ENCODE results near the gene GRIP2. TPM values are rescaled to one million over a fixed set of nuclear protein-coding genes. Genes with fewer than 3 reads are reported as not detected.

GRIP2 gene
- total and polyA plus RNA-seq, 2 of the 4 experiments (the other 2 are of a cell fraction): 0.05 TPM; not detected in 1

- no peak overlapping the region for H3K23ac ChIP-seq (ENCODE audit: low read depth, low read length)
- no peak overlapping the region for H4K5ac ChIP-seq (ENCODE audit: low read depth, low read length)
- no peak overlapping the region for H2BK15ac ChIP-seq (ENCODE audit: low read depth, low read length)
- no peak overlapping the region for H3K4me2 ChIP-seq (ENCODE audit: low read depth, low read length)
- H4K8ac ChIP-seq (ENCODE audit: low read depth in 2 of 2, low read length in 2 of 2): no peak overlapping the region
- ATAC-seq (ENCODE audit: low read depth): no peak
- no peaks in the 10 kb centered on the region for H3K79me1 ChIP-seq (ENCODE audit: low read depth in 1 of 2, low read length in 2 of 2)
- H3K9me3 ChIP-seq (ENCODE audit: control insufficient read depth, insufficient read depth, low read length): no peaks in the 10 kb centered on the region
- no peak overlapping the region for H3K14ac ChIP-seq (replicated peaks; ENCODE audit: low read depth, low read length)
- H2AK5ac ChIP-seq (ENCODE audit: low read depth, low read length): no peak overlapping the region
- H2AFZ ChIP-seq (replicated peaks; ENCODE audit: low read length, poor library complexity): no peak overlapping the region
- H3K27ac ChIP-seq (ENCODE audit: insufficient read depth, low read length): no peak overlapping the region
- H2BK120ac ChIP-seq (ENCODE audit: low read depth, low read length): no peak overlapping the region
- H3K9me1 ChIP-seq (ENCODE audit: insufficient read depth, low read length): peaks cover 7% of the 10 kb centered on the region
- 100% methylated on average over 2 of the region's 7 CpGs; no CpG with 5 or more reads in 1 of the 2 experiments for WGBS, 2 experiments (ENCODE audit: extremely low coverage in 2 of 2, insufficient read length in 1 of 2)
- H3K9ac ChIP-seq (ENCODE audit: low read depth, low read length): no peak overlapping the region
- no peak overlapping the region for H3K18ac ChIP-seq (ENCODE audit: low read depth, low read length)
- H3K4me1 ChIP-seq (ENCODE audit: control insufficient read depth, insufficient read depth, low read length): peaks cover 4% of the 10 kb centered on the region; the same call in 1 of the 2 replicates
- no peak overlapping the region for H4K91ac ChIP-seq (ENCODE audit: insufficient read depth, low read depth, low read length)
- in situ Hi-C loops (cut with MboI; ENCODE audit: low sequenced_read_pairs) (no loop called here), dilution Hi-C loops (cut with HindIII; ENCODE audit: low sequenced_read_pairs, unreplicated experiment) (no loop called here), intact Hi-C loops (cut with micrococcal nuclease) (no loop called here)
- H2AK9ac ChIP-seq (replicated peaks; ENCODE audit: low read depth, low read length, poor library complexity): no peak overlapping the region
- H2BK20ac ChIP-seq (ENCODE audit: low read depth, low read length): no peak overlapping the region
- H3K36me3 ChIP-seq (ENCODE audit: control insufficient read depth, insufficient read depth, low read length): peaks cover 34% of the 10 kb centered on the region
- H4K20me1 ChIP-seq (ENCODE audit: insufficient read depth, low read length): no peaks in the 10 kb centered on the region
- no peak overlapping the region for H3K4ac ChIP-seq (ENCODE audit: low read depth, low read length)
- ChIA-PET CTCF (no interaction called here), POLR2A (ENCODE audit: unreplicated experiment) (interaction anchor here (0.6 kb wide), 1 partner anchor 235 kb away, joined by 4 read pairs; no protein-coding TSS in a partner anchor)
- H3K56ac ChIP-seq (ENCODE audit: extremely low read depth, insufficient read depth, low read length): no peak overlapping the region
- no peaks in the 10 kb centered on the region for H3K27me3 ChIP-seq (ENCODE audit: control insufficient read depth, insufficient read depth, low read length)
- TF ChIP-seq NFE2L2 (IDR thresholded peaks at IDR 0.05; ENCODE audit: low read depth, low read length) (no peak), BHLHE40 (IDR thresholded peaks at IDR 0.05; ENCODE audit: low read depth, low read length) (no peak), CEBPB (IDR thresholded peaks at IDR 0.05; ENCODE audit: low read depth, low read length) (no peak), POLR2A (IDR thresholded peaks at IDR 0.05; ENCODE audit: low read depth, low read length) (no peak), RCOR1 (IDR thresholded peaks at IDR 0.05; ENCODE audit: insufficient replicate concordance, low read length) (no peak), CHD1 (IDR thresholded peaks at IDR 0.05; ENCODE audit: low read depth, low read length) (no peak), SMC3 (IDR thresholded peaks at IDR 0.05; ENCODE audit: low read depth, low read length) (no peak), ELK1 (IDR thresholded peaks at IDR 0.05; ENCODE audit: borderline replicate concordance, low read depth, low read length) (no peak), MAFK (IDR thresholded peaks at IDR 0.05; ENCODE audit: low read depth, low read length) (no peak), CTCF (conservative IDR thresholded peaks at IDR 0.05; ENCODE audit: low read depth, low read length) (no peak), RFX5 (IDR thresholded peaks at IDR 0.05; ENCODE audit: low read depth, low read length) (no peak), USF2 (IDR thresholded peaks at IDR 0.05; ENCODE audit: low read depth, low read length) (no peak), FOS (IDR thresholded peaks at IDR 0.05; ENCODE audit: low read depth, low read length) (no peak), MXI1 (IDR thresholded peaks at IDR 0.05; ENCODE audit: borderline replicate concordance, low read depth, low read length) (no peak)
- BruUV-seq (replicated peaks): no TSS peak
- H3K4me3 ChIP-seq (ENCODE audit: insufficient read depth, low read depth, low read length): no peak overlapping the region
- no peak overlapping the region for H2BK5ac ChIP-seq (ENCODE audit: low read depth, low read length, poor library complexity, severe bottlenecking)
- DNase-seq: no peak
These were observed 50.5 kb downstream of the GRIP2 start for GRCh38 chr3:14489641-14490040.

Measured in IMR-90 (cell line).